K562 (cell line): ENCODE results near the gene NSRP1. TPM values are rescaled to one million over a fixed set of nuclear protein-coding genes. Genes with fewer than 3 reads are reported as not detected.
A peak's percentile ranks its signal among the peaks of the same experiment; 100 is the strongest.

Experiments used
- CXXC5 ChIP-seq: fragments of 250-450 bp; sonication (Bioruptor Pico); IDR thresholded peaks from 2 replicates; pipeline ENCODE4 v1.8.0; 2022; ENCODE audit warnings: inconsistent platforms, mild to moderate bottlenecking, moderate library complexity
- HSF4 ChIP-seq: fragments of 250-450 bp; sonication (Bioruptor Pico); IDR thresholded peaks from 2 replicates; pipeline ENCODE4 v2.1.2; 2022; ENCODE audit warnings: mild to moderate bottlenecking, moderate library complexity, borderline replicate concordance
- KAT2B ChIP-seq: IDR thresholded peaks from one replicate; pipeline ENCODE4 v1.6.1; 2012; ENCODE audit warnings: low read depth, mild to moderate bottlenecking, control low read depth, inconsistent platforms, low read length, moderate library complexity
- MAFF ChIP-seq: IDR thresholded peaks from 2 replicates; pipeline ENCODE4 v1.6.1; 2012; ENCODE audit warnings: low read length, improper control_type of control experiment
- MYC ChIP-seq, 2 experiments: fragments of 250-450 bp in 1 of 2; sonication (Bioruptor Pico) in 1 of 2; IDR thresholded peaks; 2 replicates each; pipeline versions ENCODE4 v1.5.1 to v1.6.1; 2012 to 2021; ENCODE audit warnings: low read depth in 2 of 2, borderline replicate concordance in 1 of 2, improper control_type of control experiment in 1 of 2, low read length in 1 of 2, mild to moderate bottlenecking in 1 of 2, moderate library complexity in 1 of 2
- NBN ChIP-seq: fragments of 450-650 bp; IDR thresholded peaks from 2 replicates; pipeline ENCODE4 v1.6.1; 2016; ENCODE audit warnings: low read depth, mild to moderate bottlenecking
- NFRKB ChIP-seq: fragments of 450-650 bp; IDR thresholded peaks from 2 replicates; pipeline ENCODE4 v1.6.1; 2016; ENCODE audit warnings: low read depth
- PHB ChIP-seq: fragments of 250-450 bp; sonication (Bioruptor Pico); IDR thresholded peaks from 2 replicates; pipeline ENCODE4 v1.5.0; 2021
- polyA plus RNA-seq, 8 experiments: library from polyadenylated mRNA; depleted of rRNA in 4 of 8; stranded (reverse) in 5 of 8; unstranded in 3 of 8; fragments of >200 nt; fragmentation: Nextera tagmentation in 2 of 8; fragmentation: Illumina TruSeq in 1 of 8; extraction: Ambion mirVana in 2 of 8; extraction: Trizol in 1 of 8; gene quantifications; 2 replicates each; pipeline versions ENCODE4 v1.2.1 to v1.2.3, GENCODE V29; 2011 to 2014; ENCODE audit warnings: inconsistent platforms in 1 of 8, missing spikeins in 1 of 8
- total RNA-seq, 7 experiments: library from RNA; depleted of rRNA in 6 of 7; stranded (reverse); fragments of >200 nt in 6 of 7; fragmentation: Illumina TruSeq in 2 of 7; extraction: Trizol in 2 of 7; gene quantifications; 2 replicates each; pipeline versions ENCODE4 v1.2.1 to v1.2.3, GENCODE V29; 2011 to 2021; ENCODE audit warnings: low replicate concordance in 1 of 7
- TF ChIP-seq, protein P1 (sequence below): sonication (generic); IDR thresholded peaks from 2 replicates; pipeline ENCODE4 v1.6.1; 2016
- TF ChIP-seq, protein P2 (sequence below), 2 experiments: fragments of 450-650 bp in 1 of 2; sonication (generic) in 1 of 2; formaldehyde crosslinking in 1 of 2; IDR thresholded peaks in 1 of 2; conservative IDR thresholded peaks in 1 of 2; 2 replicates each; pipeline versions ENCODE4 v1.6.1 to v1.8.1; 2016 to 2023; ENCODE audit warnings: mild to moderate bottlenecking in 2 of 2, moderate library complexity in 2 of 2, inconsistent platforms in 1 of 2, missing genetic modification reagents in 1 of 2
- TF ChIP-seq, protein P3 (sequence below): sonication (generic); formaldehyde crosslinking; IDR thresholded peaks from 2 replicates; pipeline ENCODE4 v1.8.1; 2023; ENCODE audit warnings: mild to moderate bottlenecking, missing genetic modification reagents
- TF ChIP-seq, protein P4 (sequence below): fragments of 250-450 bp; sonication (Bioruptor Pico); IDR thresholded peaks from 2 replicates; pipeline ENCODE4 v1.5.0; 2021; ENCODE audit warnings: mild to moderate bottlenecking, moderate library complexity
- TF ChIP-seq, protein P5 (sequence below): IDR thresholded peaks from 3 replicates; pipeline ENCODE4 v1.6.1; 2011; ENCODE audit warnings: borderline replicate concordance, mild to moderate bottlenecking, moderate library complexity; ENCODE audit not compliant: insufficient read length; ENCODE audit errors: extremely low read depth

Gene NSRP1
- total and polyA plus RNA-seq, 9 of the 15 experiments (the other 6 are each of a cell fraction or from before 2014, with no cell fraction given): 18.4 to 68.6 (median 32.7) TPM

DNA sequence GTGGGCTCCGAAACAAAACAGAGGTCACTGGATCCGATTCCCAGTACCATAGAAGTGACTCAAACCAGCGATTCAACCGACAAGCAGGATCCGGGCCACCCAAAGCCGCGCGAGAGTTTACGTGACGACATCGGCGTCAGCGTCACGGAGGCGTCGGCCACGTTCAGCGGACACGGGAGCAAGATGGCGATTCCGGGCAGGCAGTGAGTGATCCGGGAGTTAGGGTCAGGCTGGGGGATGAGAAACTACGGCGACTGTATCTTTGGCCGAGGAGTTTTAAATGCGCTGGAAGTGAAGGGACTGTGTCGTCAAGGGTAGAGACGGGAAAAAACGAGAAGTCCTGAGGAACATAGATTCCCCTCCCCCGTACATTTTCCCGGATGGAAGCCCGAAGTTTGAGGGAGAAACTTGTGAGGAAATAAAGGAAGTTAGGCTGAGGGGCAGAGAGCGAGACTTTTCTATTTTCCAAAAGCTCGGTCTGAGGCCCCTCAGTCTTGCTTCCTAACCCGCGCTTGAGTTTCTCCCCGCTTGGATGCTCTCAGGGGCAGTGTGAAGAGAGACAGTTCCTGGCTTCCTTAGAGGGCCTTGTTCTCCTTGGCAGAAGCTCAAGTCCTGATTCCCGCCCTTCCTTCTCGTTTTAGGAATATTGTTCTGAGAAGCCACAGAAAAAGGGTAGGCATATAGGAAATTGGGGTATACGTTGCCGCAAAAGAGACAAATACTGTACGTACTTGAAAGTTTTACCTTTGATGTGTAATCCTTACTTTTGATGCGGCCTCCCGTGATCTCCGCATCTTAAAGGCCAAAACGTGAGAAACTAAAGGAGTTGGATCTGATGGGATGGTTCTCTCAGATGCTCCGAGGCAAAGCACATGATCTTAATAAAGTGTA, at the start of gene NSRP1 (continued):
- TF ChIP-seq, protein P1, sequence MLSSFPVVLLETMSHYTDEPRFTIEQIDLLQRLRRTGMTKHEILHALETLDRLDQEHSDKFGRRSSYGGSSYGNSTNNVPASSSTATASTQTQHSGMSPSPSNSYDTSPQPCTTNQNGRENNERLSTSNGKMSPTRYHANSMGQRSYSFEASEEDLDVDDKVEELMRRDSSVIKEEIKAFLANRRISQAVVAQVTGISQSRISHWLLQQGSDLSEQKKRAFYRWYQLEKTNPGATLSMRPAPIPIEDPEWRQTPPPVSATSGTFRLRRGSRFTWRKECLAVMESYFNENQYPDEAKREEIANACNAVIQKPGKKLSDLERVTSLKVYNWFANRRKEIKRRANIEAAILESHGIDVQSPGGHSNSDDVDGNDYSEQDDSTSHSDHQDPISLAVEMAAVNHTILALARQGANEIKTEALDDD: peak; percentile 72; the same call in 1 of the 2 replicates
- 0 out of 2 replicates have a peak, but pooled peaks have one; percentile 19 for TF ChIP-seq PHB
- no peak for TF ChIP-seq HSF4 (CRISPR knock-in tag)
- TF ChIP-seq, protein P2, sequence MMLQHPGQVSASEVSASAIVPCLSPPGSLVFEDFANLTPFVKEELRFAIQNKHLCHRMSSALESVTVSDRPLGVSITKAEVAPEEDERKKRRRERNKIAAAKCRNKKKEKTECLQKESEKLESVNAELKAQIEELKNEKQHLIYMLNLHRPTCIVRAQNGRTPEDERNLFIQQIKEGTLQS (IDR thresholded peaks at IDR 0.05): peak; percentile 82
- TF ChIP-seq, protein P2 (CRISPR knock-in tag; conservative IDR thresholded peaks at IDR 0.05): peak; percentile 28; the same call in 1 of the 2 replicates
- TF ChIP-seq, protein P3, sequence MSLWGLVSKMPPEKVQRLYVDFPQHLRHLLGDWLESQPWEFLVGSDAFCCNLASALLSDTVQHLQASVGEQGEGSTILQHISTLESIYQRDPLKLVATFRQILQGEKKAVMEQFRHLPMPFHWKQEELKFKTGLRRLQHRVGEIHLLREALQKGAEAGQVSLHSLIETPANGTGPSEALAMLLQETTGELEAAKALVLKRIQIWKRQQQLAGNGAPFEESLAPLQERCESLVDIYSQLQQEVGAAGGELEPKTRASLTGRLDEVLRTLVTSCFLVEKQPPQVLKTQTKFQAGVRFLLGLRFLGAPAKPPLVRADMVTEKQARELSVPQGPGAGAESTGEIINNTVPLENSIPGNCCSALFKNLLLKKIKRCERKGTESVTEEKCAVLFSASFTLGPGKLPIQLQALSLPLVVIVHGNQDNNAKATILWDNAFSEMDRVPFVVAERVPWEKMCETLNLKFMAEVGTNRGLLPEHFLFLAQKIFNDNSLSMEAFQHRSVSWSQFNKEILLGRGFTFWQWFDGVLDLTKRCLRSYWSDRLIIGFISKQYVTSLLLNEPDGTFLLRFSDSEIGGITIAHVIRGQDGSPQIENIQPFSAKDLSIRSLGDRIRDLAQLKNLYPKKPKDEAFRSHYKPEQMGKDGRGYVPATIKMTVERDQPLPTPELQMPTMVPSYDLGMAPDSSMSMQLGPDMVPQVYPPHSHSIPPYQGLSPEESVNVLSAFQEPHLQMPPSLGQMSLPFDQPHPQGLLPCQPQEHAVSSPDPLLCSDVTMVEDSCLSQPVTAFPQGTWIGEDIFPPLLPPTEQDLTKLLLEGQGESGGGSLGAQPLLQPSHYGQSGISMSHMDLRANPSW: no peak
- peak; percentile 6; the same call in 1 of the 2 replicates for TF ChIP-seq MAFF
- TF ChIP-seq, protein P4, sequence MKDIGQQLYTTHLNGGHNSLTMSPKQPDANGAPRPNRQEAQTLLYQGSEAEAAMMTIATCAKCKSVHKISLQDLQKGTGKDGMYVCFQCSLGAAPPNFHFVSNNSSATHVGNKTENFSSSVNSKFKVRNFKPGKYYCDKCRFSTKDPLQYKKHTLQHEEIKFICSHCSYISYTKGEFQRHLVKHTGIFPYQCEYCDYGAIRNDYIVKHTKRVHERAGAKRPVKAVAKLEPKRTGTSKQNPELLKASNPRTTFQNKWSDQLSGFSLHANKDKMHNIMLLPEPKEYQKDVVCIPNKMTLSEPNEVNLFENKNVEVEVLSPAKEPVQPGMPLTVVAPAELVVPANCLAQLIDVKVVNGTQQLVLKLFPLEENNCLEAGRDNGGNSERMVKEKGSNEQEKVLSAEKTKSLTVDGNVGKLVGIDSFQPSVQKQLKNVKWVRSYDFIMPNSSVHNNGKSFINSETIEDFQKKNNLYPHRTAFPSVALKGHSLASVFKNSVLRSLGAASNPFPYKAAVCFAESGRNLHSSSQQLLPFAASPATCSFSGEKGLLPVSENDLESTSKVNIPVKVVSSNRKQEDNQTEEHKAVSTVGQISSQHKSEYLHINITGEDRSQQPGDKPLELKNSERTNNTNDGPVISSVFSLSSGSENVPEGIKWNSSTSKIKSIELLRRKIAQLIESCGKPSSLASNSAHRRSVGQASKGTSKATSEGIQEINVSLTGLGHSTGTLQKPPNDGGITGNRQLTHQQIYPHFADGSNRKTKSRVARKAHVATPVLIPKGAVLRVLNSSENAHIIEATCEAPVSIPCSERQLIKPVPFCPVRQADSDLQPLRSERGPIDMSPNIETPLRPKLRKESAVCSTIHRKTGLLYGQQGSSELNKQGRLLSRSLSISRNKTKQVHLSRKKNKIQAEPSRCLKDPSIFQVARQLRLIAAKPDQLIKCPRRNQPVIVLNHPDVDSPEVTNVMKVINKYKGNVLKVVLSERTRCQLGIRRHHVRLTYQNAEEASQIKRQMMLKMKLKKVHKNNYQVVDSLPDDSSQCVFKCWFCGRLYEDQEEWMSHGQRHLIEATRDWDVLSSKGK (CRISPR knock-in tag): no peak
- TF ChIP-seq, protein P5, sequence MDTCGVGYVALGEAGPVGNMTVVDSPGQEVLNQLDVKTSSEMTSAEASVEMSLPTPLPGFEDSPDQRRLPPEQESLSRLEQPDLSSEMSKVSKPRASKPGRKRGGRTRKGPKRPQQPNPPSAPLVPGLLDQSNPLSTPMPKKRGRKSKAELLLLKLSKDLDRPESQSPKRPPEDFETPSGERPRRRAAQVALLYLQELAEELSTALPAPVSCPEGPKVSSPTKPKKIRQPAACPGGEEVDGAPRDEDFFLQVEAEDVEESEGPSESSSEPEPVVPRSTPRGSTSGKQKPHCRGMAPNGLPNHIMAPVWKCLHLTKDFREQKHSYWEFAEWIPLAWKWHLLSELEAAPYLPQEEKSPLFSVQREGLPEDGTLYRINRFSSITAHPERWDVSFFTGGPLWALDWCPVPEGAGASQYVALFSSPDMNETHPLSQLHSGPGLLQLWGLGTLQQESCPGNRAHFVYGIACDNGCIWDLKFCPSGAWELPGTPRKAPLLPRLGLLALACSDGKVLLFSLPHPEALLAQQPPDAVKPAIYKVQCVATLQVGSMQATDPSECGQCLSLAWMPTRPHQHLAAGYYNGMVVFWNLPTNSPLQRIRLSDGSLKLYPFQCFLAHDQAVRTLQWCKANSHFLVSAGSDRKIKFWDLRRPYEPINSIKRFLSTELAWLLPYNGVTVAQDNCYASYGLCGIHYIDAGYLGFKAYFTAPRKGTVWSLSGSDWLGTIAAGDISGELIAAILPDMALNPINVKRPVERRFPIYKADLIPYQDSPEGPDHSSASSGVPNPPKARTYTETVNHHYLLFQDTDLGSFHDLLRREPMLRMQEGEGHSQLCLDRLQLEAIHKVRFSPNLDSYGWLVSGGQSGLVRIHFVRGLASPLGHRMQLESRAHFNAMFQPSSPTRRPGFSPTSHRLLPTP: peak; percentile 7
- peak; percentile 73; the same call in 1 of the 2 replicates for TF ChIP-seq NBN
- peak; percentile 91 for TF ChIP-seq CXXC5 (CRISPR knock-in tag)
- peak; percentile 99 for TF ChIP-seq NFRKB
- TF ChIP-seq MYC (IDR thresholded peaks at IDR 0.05; ENCODE audit: low read depth, low read length): peak; percentile 93
- TF ChIP-seq MYC (CRISPR knock-in tag; IDR thresholded peaks at IDR 0.05; ENCODE audit: borderline replicate concordance, low read depth): peak; percentile 23; the same call in 1 of the 2 replicates
- no peak for TF ChIP-seq KAT2B
